Glutamatergic neuron (in vitro differentiated cells): ENCODE results near the gene MAPK7. TPM values are rescaled to one million over a fixed set of nuclear protein-coding genes. Genes with fewer than 3 reads are reported as not detected.

Source experiments
- DNase-seq: peaks from one replicate; pipeline ENCODE4 v3.0.0; 2022
- H3K27ac Mint-ChIP-seq: one replicate; pipeline ENCODE4 v1.8.0; 2020; ENCODE audit warnings: mild to moderate bottlenecking, mixed read lengths, inconsistent platforms; ENCODE audit not compliant: unreplicated experiment
- H3K27me3 Mint-ChIP-seq: one replicate; pipeline ENCODE4 v1.8.0; 2020; ENCODE audit warnings: mild to moderate bottlenecking, moderate library complexity, mixed read lengths, inconsistent platforms; ENCODE audit not compliant: unreplicated experiment
- H3K36me3 Mint-ChIP-seq: one replicate; pipeline ENCODE4 v1.8.0; 2020; ENCODE audit warnings: mild to moderate bottlenecking, mixed read lengths, inconsistent platforms; ENCODE audit not compliant: unreplicated experiment
- H3K4me1 Mint-ChIP-seq: one replicate; pipeline ENCODE4 v1.8.0; 2020; ENCODE audit warnings: mild to moderate bottlenecking, low read depth, mixed read lengths, inconsistent platforms; ENCODE audit not compliant: unreplicated experiment
- H3K4me3 Mint-ChIP-seq: one replicate; pipeline ENCODE4 v1.8.0; 2020; ENCODE audit warnings: mild to moderate bottlenecking, mixed read lengths, inconsistent platforms; ENCODE audit not compliant: unreplicated experiment
- H3K9me3 Mint-ChIP-seq: one replicate; pipeline ENCODE4 v1.8.0; 2020; ENCODE audit warnings: mild to moderate bottlenecking, moderate library complexity, mixed read lengths, inconsistent platforms; ENCODE audit not compliant: unreplicated experiment
- CTCF ChIP-seq: fragments of 200-600 bp; sonication (generic); IDR thresholded peaks from one replicate; pipeline ENCODE4 v1.5.0; 2021; ENCODE audit not compliant: partially characterized antibody, unreplicated experiment
- total RNA-seq: library from RNA; stranded (reverse); fragmentation: NEBNext Ultra II Directional; extraction: Animal tissue kit (Norgen Biotek cat#: 25700); gene quantifications from one replicate; pipeline ENCODE4 v1.2.1, GENCODE V29; 2021; ENCODE audit not compliant: unreplicated experiment

The MAPK7 gene
- total RNA-seq, 1 donor from 2014 or later: 70.6 TPM

DNA sequence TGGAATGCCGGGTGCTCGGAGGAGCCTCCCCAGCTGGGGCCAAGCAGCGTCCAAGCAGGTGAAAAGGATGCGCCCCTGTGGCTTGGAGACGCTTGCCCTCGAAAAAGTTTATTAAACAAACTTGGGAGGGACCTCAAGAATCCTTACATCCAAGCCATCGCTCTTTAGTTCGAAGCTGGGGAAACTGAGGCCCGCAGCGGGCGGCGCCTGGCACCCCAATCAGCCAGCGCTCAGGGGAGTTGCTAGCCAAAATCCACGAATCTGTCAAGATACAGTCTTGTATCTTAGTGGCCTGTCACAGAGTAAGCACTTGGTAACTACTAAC lies 15.2 kb upstream of the MAPK7 start:
- Mint-ChIP-seq H3K27ac (no peak overlapping the region), H3K36me3 (no peaks in the 10 kb centered on the region), H3K27me3 (peaks cover 8% of the 10 kb centered on the region), H3K4me3 (peak overlapping the region; percentile 90), H3K9me3 (peaks cover 2% of the 10 kb centered on the region), H3K4me1 (peaks cover 14% of the 10 kb centered on the region)
- no peak for DNase-seq
- TF ChIP-seq CTCF: peak; percentile 56

GRCh38 chr17:19363460-19364035 lies 14.8 kb upstream of the MAPK7 start:
- TF ChIP-seq CTCF: no peak
- Mint-ChIP-seq H3K27me3 (peaks cover 7% of the 10 kb centered on the region), H3K4me3 (peak overlapping the region; percentile 90), H3K27ac (no peak overlapping the region), H3K4me1 (peaks cover 9% of the 10 kb centered on the region), H3K9me3 (peaks cover 2% of the 10 kb centered on the region), H3K36me3 (no peaks in the 10 kb centered on the region)
- no peak for DNase-seq

DNA sequence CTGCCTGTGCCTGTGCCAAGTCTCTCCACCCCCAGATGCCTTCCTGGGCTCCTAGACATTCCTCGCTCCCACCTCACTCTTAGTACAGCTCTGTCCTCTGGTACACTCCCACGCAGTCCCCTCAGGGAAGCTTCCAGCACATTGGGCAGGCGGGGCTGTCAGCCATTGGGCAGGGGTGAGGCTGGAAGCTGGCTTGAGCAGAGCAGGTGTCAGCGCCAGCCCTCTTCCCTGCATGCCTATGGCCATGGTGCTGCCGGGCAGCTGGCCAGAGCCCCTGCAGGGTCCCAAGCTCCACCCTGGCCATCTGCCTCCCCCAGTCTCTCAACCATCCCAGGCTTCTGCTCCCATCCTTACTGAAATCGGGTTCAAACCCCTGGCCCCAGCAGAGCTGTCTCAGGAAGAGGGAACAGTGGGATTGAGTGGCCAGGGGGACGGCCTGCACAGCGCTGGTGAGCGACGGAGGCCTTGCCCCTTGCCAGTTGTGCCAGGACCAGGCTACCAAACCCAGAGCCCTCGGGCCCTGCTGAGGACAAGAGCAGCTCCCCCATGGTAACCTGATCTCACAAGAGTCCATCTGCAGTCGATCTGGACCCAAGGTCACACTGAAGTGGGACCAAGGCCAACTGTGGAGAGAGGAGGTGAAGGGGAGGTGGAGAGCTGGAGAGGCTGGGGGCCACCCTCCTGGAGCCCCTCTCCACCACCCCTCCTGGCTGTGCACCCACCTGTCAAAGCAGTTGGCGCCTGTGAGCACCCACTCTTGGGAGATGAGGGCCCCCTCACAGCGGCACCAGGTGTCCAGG lies 13.4 kb upstream of the MAPK7 start:
- TF ChIP-seq CTCF: no peak
- H3K9me3 Mint-ChIP-seq: peaks cover 2% of the 10 kb centered on the region
- H3K4me1 Mint-ChIP-seq: peaks cover 9% of the 10 kb centered on the region
- no peak overlapping the region for H3K4me3 Mint-ChIP-seq
- peaks cover 7% of the 10 kb centered on the region for H3K27me3 Mint-ChIP-seq
- no peak overlapping the region for H3K27ac Mint-ChIP-seq
- no peaks in the 10 kb centered on the region for H3K36me3 Mint-ChIP-seq
- peak; percentile 47 for DNase-seq

- no peak overlapping the region for H3K4me3 Mint-ChIP-seq
- peaks cover 7% of the 10 kb centered on the region for H3K27me3 Mint-ChIP-seq
- H3K36me3 Mint-ChIP-seq: no peaks in the 10 kb centered on the region
- H3K4me1 Mint-ChIP-seq: peaks cover 13% of the 10 kb centered on the region
- peaks cover 5% of the 10 kb centered on the region for H3K9me3 Mint-ChIP-seq
- TF ChIP-seq CTCF: no peak
- H3K27ac Mint-ChIP-seq: no peak overlapping the region
- no peak for DNase-seq
Observed at GRCh38 chr17:19365499-19365817, 12.8 kb upstream of the MAPK7 start.
